HG03064 (cell line): ENCODE data around the gene MAML3.
A peak's percentile ranks its signal among the peaks of the same experiment; 100 is the strongest.

Source experiments
- ATAC-seq: cut with Tn5 transposase; IDR thresholded peaks from one replicate; pipeline ENCODE4 v1.9.1; 2021; ENCODE audit warnings: low read depth; ENCODE audit not compliant: unreplicated experiment

The MAML3 gene

GRCh38 chr4:140018931-140019618 is 134.9 kb downstream of the MAML3 start:
- no peak for ATAC-seq

- ATAC-seq = no peak
Observed at GRCh38 chr4:140014284-140014683, 139.7 kb downstream of the MAML3 start.

GRCh38 chr4:140012688-140013486 is 141.1 kb downstream of the MAML3 start:
- ATAC-seq = no peak

- ATAC-seq = no peak
Observed at GRCh38 chr4:140005699-140006098, 148.3 kb downstream of the MAML3 start.

- ATAC-seq = no peak
Observed at GRCh38 chr4:140004922-140005627, 148.9 kb downstream of the MAML3 start.

GRCh38 chr4:140004549-140004895 is 149.5 kb downstream of the MAML3 start:
- no peak for ATAC-seq

GRCh38 chr4:140003876-140004548 is 150.0 kb downstream of the MAML3 start:
- no peak for ATAC-seq

- ATAC-seq = no peak
Observed at GRCh38 chr4:140000232-140000631, 153.8 kb downstream of the MAML3 start.

- no peak for ATAC-seq
Observed at GRCh38 chr4:139988863-139989765, 164.9 kb downstream of the MAML3 start.

- no peak for ATAC-seq
Observed at GRCh38 chr4:139987502-139987850, 166.5 kb downstream of the MAML3 start.

- no peak for ATAC-seq
Observed at GRCh38 chr4:139986689-139987501, 167.1 kb downstream of the MAML3 start.

GRCh38 chr4:139986106-139986505 is 167.9 kb downstream of the MAML3 start:
- no peak for ATAC-seq

- no peak for ATAC-seq
Observed at GRCh38 chr4:139985401-139985800, 168.6 kb downstream of the MAML3 start.

GRCh38 chr4:139984471-139984870 is 169.5 kb downstream of the MAML3 start:
- no peak for ATAC-seq

- ATAC-seq = peak; percentile 93
Observed at GRCh38 chr4:139978692-139979091, 175.3 kb downstream of the MAML3 start.

- no peak for ATAC-seq
Observed at GRCh38 chr4:139977838-139978609, 176.0 kb downstream of the MAML3 start.

GRCh38 chr4:139975830-139976272 is 178.1 kb downstream of the MAML3 start:
- no peak for ATAC-seq

GRCh38 chr4:139973616-139974015 is 180.4 kb downstream of the MAML3 start:
- ATAC-seq = no peak
